ENCODE results near the gene CCR8.

Gene CCR8

DNA sequence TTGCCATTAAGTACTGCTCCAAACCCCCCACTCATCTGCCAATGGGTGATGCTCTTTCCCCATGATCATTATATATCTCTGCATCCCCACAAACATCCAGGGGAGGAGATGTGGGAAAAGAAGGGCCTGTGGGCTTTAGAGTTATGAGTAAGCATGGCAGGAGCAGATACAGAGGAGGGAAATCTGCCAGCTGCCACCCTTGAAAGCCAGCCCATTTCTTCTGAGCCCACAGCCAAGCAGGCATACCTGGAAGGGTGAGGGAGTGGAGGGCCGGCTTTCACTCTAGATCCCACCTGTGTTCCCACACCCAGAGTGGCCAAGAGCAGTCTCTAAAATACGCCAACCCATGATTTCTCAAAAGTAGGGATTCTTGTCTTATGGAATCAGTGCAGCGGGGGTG lies 51.9 kb downstream of the CCR8 start:
- Histone ChIP-seq H3K4me3 (ENCODE audit: low read depth in 1 of 2, low read length in 2 of 2) (no peak overlapping the region), H3K36me3 (ENCODE audit: control insufficient read depth in 1 of 2, insufficient read depth in 2 of 2, low read length in 2 of 2) (peaks cover 0 to 7% of the 10 kb centered on the region in 2 donors), H3K4me1 (ENCODE audit: control insufficient read depth in 1 of 2, insufficient read depth in 2 of 2, low read length in 2 of 2) (peaks cover 0 to 13% of the 10 kb centered on the region in 2 donors), H3K9me3 (ENCODE audit: control insufficient read depth in 1 of 2, low read length in 2 of 2) (no peaks in the 10 kb centered on the region), H3K27ac (ENCODE audit: low read length) (no peak overlapping the region), H3K27me3 (ENCODE audit: low read depth, low read length) (no peaks in the 10 kb centered on the region)
